Activated T-cell treated with anti-CD3 and anti-CD28 coated beads, Interleukin-2, amount 50 U/mL, for 1 hour (primary cell): ENCODE data around the gene MMADHC.

Experiments
- DNase-seq: peaks from one replicate; pipeline ENCODE4 v3.0.0-alpha.2; 2020

Gene MMADHC

DNA sequence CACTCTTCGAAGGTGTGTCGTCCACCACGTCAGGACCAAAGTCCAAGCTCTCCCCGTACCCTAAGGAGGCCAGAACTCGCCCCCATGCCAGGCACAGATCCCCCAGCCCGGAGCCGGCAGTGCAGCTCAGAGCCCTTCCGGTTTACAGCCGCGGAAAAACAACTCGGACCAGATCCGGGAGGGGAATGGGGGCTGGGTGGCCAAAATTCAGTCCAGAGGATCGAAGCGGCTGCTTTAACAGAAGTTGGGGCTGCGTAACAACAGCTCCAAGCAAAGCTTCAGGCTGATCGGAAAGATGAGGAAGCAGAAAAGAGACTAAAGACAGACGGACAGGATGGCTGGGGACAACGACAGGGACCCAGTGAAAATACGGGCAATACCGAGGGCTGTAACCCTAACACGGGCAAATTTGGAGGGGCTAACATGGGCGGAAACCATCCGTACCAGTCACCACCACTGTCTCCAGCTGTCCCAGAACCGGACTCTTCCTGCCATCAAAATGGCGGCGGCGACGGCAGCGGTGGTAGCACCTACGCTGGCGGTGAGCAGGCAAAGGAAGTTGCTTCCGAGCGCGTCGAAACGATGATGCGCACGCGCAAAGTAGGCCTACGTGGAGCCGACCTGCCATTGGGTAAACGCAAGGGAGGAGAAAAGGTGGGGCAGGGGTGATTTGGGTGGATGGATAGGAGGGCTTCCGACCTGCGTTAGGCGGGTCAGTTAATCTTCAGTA is at the start of gene MMADHC:
Gene MMADHC, minus strand, starts transcription at position 556 of the 730 bp plus-strand sequence. CDS start 678 bp downstream, outside the sequence.
- peak; percentile 89 for DNase-seq

DNA sequence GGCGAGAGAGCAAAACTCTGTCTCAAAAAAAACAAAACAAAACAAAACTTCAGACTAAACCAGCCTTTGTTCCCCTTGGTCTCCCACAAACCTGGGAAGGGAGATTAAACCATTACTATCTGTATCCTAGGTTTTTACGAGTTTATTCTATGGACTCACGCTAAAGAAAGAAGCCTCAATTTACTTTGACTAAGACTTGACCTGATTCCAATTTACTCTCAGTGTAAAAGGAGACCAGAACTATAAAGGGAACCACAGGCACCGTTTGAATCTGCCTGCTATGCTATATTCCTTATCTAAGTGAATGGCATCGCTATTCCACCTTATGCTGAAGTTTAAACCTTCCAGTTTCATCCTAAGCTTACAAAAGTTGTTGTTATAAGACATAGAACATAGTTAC is 46.5 kb upstream of the MMADHC start:
- DNase-seq: no peak

DNA sequence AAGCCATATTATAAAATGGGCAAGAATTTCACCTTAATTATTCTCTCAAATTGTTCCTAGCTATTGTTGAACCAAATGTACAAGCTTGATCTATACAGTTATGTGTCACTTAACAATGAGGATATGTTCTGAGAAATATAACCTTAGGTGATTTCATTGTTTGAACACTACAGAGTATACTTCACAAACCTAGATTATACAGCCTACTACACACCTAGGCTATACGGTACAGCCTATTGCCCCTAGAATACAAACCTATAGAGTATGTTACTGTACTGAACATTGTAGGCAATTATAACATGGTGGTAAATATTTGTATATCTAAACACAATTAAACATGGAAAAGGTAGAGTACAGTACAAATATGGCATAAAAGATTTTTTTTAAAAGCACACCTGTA is 42.9 kb upstream of the MMADHC start:
- no peak for DNase-seq

DNA sequence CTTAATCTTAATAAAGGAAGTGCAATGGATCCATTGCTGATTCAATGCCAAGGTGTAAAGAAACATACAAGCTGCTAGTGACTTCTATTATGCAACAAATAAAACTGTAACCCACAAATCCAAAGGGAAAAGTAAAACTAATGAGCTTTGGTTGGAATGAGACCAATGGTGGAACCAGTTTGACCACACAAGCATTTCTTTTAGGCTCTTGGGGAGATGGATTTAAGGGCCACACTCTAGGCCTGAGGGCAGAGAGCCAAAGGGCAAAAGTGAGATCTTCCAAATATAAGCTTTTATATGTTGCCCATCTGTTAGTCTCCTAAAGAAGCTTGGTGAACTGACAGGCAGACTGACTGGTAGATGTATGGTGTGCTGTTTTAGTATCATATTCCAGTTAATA is 41.5 kb upstream of the MMADHC start:
- no peak for DNase-seq

DNA sequence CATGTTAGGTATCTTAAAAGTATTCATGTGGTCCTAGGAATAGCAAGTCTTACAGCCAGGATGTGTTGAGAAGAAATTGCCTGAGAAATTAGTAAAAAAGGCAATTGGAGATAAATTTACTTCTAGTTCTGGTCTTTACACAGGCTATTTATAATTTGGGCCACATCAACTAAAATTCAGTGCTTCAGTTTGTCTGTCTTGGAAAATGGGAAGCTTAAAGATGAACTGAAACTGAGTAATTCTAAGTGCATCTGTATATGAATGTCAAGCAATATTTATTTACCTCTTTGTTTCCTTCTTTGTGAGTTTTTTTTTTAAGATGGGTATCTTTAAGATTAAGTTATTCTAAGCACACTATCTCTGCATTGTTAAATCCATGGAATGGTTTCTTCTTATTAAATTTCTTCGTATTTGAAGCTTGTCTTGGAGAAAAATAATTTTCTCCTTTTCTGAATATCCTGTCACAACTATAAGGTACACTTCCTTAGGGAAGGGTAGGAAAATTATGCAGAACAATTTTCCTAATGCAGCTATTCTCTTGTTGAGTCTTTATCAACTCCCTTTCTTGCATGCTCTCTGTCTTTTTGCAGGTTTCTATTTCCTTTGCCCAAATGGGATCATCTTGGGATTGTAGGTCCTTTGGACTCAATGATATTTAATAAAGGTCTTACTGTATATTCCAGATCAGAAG is 39.7 kb upstream of the MMADHC start:
- no peak for DNase-seq

DNA sequence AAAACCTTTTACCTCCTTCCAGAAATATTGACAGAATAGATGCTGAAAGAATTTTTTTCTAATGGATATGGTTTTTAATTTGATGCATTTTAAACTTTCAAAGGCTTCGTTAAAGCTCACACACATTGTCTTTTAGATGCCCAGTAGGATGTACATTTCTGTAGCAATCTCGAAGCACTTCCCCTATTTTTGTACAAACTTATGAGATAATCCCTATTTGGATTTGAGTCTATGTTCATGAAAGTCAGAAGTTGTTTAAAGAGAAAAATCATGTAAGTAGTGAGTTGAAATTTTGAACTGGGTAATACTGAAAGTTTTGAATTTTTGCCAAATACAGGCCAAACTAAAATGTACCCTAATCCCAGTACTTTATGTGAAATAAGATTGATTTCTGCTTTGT is 38.1 kb upstream of the MMADHC start:
- no peak for DNase-seq

DNA sequence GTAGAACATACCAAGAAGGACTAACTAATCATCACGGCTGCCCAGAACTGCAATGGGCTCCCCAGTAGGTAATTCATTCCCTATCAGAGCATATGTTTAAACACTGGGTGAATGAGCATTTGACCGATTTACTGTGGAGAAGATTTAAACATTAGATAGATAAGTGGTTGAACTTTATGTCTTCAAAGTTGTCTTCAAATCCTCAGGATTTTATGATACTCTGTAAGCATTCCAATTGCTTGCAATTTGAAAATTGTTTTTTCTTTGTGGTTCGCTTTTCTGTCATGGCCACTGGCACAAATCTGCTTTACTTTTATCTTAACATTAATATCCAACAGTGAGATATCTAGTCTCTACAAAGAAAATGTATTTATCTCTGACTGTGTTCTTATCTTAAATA is 37.7 kb upstream of the MMADHC start:
- DNase-seq: no peak

DNA sequence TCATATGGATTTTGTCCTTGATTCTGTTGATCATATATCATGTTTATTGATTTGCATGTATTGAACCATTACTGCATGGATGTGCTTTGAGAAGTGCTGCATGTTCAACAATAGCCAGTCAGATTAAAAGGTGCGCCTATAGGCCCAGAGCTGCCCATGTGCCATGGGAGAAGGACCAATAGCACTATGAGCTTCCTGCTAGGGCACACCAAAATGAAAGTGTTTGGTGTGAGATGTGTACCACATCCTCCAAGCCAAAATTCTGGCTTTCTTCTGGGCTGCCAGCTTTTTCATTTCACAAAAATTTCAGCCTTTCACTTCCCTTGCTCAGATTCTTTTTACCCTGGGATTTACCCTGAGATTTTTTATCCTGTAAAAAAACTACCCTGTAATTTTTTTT is 34.8 kb upstream of the MMADHC start:
- no peak for DNase-seq

DNA sequence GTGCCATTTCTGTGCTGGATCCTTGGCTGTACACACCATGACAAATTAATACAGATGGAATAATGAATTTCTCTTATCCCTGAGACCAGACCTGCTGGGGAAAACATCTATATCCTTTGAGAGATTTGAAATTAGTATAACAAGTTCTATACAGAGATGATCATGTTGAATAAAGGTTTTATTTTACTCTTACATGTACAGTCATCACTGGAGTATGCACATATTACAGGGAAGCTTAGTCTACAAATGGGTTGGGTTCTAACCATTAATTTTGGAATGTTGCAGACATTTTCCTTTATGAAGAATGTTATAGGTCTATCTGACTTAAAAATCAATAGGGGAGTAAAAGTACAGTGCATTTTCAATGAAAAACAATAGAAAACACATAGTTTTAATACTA is 29.9 kb upstream of the MMADHC start:
- DNase-seq: no peak

DNA sequence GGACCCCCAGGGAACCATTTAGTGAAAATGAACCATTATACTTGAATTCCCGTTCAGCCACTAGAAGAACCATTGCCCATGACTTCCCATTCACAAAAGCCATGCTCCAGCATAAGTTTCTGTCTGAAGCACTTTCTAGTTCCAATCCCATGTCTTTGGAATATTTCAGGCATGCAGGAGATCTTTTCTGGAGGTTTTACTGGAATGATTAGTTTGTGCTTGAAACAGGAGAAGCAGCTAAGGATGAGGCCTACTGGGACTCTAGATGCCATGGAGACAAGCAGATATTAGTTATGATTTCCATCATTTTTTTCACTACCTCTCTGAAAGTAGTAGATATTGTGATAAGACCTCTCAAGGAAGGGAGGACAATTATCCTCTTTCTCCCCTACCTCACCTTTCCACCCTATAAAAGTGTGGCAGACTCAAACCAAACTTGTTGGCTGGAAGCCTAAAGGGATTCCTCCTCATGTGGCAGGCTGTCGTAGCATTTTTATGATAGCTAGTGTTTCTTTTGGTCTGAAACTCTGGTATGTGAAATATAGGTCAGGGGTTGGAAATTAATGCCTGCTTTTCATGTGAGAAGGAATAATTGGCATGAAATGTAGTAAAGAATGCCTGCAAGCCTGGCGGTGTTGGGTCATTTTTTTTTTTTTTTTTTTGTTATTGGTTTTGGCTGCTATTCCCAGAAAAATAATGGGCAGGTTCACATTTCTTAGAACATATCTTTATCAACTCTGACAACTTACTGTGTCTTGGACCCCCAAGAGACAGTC is 29.3 kb upstream of the MMADHC start:
- DNase-seq: no peak

DNA sequence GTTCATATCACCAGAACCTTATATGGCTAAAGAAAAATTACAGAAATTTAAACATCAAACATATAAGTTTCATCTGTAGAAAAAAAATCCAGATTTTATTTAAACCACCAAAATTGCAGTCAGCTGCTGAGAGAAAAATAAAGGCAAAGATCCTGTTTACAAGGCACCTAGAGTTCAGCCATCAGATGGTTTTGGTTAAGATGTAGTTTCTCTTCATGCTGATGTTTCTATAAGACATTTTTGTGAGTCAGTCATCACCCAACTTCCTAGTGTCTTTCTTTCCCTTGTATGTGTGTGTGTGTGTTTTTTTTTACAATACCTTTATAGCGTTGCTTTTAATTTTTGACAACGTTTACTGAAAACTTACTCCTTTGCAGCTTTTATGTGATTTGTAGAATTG is 26.1 kb upstream of the MMADHC start:
- no peak for DNase-seq

DNA sequence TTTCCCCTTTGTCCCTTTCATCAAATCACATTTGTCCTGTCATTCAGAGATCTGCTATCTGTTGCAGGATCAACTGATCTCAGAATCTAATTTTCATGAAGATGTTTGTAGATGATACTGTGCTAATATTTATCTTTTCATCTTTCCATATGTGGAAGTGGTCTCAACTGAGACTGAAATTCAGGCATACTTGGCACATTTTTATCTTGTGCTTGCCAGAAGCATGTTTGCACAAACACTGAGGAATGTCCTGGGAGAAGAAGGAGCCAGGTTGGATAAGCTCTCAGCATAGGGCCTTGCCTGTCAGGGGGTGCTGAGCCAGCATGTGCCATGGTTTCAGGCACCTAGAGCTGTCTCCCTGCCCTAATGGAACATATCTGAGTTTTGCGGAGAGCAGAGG is 24.5 kb upstream of the MMADHC start:
- DNase-seq: no peak

DNA sequence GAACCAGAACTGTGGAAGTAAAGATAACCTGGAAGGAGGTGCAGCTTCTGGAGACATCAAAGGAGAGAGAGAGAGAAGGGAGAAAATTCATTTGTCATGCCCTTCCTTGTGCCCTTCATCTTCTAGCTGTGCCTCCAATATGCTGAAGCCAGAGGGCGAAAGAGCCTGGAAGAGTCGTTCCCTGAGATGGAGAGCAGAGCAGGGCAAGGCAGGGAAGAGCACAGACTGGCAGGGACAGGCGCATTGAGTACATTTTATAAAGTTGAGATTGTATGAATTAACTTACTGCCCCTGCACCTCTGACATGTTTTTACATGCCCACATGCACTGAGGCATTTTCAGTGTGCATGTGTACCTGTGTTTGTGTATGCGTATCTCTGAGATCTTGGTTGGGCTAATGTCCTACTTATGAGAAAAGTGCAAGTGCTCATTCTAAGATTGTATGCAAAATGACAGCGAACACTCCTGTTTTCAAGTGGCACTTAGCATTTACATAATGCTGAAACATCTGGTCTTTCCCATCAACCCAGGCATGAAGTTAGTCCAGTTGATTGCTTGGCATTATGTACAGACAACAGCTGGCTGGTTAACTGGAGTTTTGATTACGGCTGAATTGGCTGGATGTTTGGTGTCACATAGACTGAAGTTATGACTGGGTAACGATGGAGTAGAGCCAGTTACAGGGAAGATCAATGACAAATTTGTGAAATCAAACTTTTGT is 23.7 kb upstream of the MMADHC start:
- no peak for DNase-seq

DNA sequence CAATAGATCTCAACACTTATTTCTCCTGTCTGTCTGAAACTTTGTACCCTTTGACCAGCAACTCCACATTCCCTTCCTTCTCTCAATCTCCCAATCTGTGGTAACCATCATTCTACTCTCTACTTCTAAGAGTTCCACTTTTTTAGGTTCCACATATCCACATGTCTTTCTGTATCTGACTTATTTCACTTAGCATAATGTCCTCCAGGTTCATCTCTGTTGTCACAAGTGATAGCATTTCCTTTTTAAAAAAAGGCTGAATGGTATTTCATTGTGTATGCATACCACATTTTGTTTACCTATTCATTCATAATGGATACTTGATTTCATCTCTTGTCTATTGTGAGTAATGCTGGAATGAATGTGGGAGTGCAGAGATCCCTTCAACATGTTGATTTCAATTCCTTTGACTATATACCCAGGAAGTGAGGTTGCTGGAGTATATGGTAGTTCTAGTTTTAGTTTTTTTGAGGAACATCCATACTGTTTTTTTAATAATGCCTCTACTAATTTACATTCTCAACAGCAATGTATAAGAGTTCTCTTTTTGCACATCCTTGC is 18.8 kb upstream of the MMADHC start:
- no peak for DNase-seq

DNA sequence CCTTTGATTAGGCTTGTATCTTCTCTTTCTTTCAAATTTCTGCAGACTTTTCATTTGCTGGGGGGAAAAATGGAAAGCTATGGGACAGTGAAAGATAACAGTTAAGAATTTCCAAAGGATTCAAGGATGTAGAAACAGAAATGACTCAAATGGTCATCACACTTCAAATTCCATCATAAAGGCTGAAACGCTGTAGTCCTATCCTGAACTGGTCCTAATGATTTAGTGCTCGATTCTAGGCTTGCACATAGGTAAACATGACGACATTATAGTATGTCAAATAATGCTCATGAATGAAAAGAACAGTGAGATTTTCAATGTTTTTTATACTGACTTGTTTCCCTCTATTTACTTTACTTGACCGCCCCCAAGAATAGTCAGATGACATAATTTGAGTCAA is 15.7 kb upstream of the MMADHC start:
- no peak for DNase-seq

DNA sequence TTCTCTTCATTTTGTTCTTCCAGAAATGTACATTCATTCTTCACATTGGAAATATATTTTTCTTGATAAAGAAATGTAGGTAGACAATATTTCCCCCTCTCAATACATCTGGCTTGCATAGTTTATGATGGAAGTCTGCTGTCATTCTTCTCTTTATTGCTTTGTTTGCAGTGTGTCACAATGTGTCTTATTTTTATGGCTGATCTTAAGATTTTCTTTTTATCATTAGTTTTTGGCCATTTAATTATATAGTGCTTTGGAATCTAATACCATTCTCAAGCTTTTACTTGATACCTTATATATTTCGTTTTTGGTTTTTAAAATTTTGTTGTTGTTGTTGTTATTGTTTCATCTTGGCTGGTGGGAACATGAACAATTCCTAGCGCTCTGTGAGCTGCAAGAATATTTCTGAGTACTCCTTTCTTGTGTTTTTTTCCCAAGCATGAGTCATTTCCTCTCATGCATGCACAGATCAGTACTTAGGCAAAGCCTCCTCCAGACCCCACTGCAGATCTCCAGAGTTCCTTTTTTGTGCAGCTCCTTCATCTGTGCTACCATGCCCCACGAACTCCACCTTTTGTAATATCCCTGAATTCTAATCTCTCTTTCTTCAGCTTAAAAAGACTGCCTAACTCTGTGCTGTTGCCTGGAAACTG is 13.7 kb upstream of the MMADHC start:
- DNase-seq: no peak

DNA sequence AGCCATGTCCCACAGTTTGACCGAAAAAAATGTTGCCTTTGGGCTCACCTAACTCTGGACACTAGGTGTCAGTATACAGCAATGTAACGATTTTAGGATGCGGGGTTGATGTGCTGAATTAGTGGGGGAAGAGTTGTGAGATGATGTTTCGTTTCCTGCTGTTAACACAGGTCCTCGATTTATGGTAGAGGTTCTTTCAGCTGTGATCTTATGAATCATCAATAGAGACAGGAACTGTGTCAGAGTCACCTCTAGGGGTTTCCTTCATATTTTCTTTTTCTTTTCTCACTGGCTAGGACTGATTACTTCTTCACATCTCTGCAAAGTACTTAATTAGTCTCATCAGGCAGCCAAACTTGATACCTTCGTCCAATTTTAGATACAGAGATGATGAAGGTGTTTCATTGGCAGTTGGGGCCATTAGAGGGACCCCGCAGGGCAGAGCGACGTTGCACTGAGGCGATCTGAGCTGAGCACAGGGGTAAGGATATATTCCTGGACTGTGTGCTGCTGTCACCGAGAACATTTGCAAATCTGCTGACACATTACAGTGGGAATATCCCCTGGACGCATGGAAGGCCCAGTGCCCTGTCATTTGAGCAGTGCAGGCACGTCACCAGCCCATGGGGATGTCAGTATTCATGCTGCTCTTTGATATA is 10.2 kb upstream of the MMADHC start:
- DNase-seq: no peak

DNA sequence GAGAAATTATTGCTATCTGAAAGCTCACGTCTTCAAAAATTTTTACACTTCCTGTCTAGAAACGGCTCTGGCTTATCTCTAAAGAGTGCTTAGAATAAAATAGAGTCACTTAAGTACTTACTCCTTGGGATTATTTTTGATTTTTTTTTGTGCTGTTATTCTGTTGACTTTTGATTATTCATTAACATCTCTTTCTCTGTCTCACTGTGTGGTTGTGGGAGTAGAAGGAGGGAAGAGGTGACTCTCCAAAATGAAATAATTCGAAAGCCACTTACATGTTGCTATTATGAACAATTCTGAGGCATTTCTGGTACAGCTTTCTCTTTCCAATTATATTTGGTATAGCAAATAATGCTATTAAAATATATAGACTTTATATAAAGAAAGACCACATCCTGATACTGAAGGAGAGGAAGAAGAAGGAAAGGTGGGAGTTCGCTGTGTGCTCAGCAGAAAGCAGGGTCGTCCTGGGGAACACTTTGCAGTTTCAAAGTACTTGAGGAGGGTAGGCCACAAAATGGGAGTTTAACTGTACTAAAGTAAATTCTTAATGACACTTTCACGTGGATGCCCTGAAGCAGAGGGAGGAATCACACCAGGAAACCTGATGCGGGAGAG is 9.6 kb upstream of the MMADHC start:
- peak; percentile 34 for DNase-seq

DNA sequence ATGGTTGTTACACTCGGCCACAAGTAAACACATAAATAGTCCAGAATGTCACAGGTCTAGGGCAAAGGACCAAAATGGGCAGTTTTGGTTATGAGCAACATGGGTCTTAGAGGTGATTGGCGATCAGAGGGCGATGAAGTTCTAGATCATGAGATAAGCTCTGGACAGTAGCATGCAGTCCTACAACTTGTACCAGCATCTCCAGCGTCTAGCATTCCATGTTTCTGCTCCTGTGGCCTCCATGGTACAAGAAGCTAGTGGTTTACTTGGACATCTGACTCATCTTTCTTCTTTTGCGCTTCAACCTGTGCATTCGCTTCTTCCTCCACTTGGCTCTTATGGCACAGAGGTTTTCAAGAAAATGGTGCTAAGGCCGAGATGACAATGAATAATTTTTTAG is 8.9 kb upstream of the MMADHC start:
- DNase-seq: no peak

DNA sequence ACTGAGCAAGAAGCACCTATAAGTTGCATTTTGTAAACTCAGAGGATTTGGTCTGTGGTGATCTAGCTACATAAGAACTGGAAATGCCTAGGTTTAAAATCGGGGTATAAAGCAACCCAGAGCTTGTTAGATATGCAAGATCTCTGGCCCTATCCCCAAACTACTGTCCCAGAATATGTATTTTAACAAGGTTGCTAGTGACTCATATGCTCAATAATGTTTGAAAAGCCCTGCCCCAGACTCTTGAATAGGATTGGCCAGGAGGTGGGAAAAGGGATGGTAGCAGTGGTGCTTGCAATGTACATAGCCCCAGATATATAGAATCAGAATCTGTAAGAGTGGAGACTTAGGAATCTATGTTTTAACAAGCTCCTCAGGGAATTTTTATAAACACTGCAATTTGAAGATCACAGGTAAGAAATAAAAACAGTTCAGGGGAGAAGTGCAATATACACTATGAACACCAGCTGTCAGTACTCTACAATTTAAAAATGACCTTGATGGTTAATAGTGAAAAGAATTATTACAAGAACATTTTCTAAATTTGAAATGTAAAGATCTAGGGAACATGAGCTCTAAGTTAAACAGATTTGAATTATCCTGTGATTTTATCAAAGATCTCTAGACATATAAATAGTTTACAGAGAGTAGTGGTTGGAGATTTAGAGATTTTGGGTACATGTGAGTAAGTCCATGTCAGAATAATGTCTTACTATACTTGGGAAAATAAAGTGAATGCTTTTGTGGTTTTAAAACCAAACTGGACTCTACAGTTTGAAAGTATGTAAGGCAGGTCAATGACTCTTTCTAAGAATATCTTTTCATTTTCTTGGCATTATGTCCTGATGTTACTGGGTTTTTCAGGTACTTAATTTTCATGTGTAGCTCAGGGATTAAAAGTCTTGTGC is 7.7 kb upstream of the MMADHC start:
- no peak for DNase-seq
